Peyer's patch (tissue), 4 donors: ENCODE measurements around the gene GALP. TPM values are rescaled to one million over a fixed set of nuclear protein-coding genes. Genes with fewer than 3 reads are reported as not detected.
"Not testable (repeated sequence)": the region's sequence is repeated elsewhere in the genome, so short reads cannot be mapped to it uniquely, and the experiment has no call there.

ENCODE experiments used
- DNase-seq, 3 donors: peaks; one replicate each; pipeline ENCODE4 v3.0.0-alpha.2; 2017 to 2019
- H3K27ac ChIP-seq, 4 donors: fragments of 200-600 bp; sonication (generic); one replicate each; pipeline ENCODE4 v1.5.1; 2016 to 2019
- H3K27me3 ChIP-seq, 2 donors: fragments of 200-600 bp; sonication (generic); one replicate each; pipeline ENCODE4 v1.5.1; 2019
- H3K36me3 ChIP-seq, 3 donors: fragments of 200-600 bp; sonication (generic); one replicate each; pipeline ENCODE4 v1.5.1; 2016 to 2019
- H3K4me1 ChIP-seq, 4 donors: fragments of 200-600 bp; sonication (generic); one replicate each; pipeline ENCODE4 v1.5.1; 2016 to 2019
- H3K4me3 ChIP-seq, 4 donors: fragments of 200-600 bp; sonication (generic); 1 replicate in 3 of 4; 2 replicates in 1 of 4; pipeline ENCODE4 v1.5.1; 2016 to 2019; ENCODE audit warnings: mild to moderate bottlenecking in 1 of 4
- H3K9me3 ChIP-seq, 4 donors: fragments of 200-600 bp; sonication (generic); one replicate each; pipeline ENCODE4 v1.5.1; 2016 to 2019; ENCODE audit warnings: mild to moderate bottlenecking in 1 of 4
- POLR2A ChIP-seq, 2 donors: fragments of 450-650 bp; IDR thresholded peaks; one replicate each; pipeline ENCODE4 v1.5.1; 2017; ENCODE audit warnings: antibody characterized with exemption in 2 of 2, mild to moderate bottlenecking in 2 of 2, moderate library complexity in 2 of 2
- total RNA-seq, 4 donors: library from RNA; depleted of rRNA; stranded (reverse); fragments of >200 nt; gene quantifications; one replicate each; pipeline ENCODE4 v1.1.0, GENCODE V29; 2016
- TF ChIP-seq, protein P1 (sequence below), 6 experiments: fragments of 450-650 bp in 4 of 6; fragments of 200-600 bp in 2 of 6; sonication (generic) in 1 of 6; IDR thresholded peaks; one replicate each; pipeline ENCODE4 v1.5.1; 2017 to 2019; ENCODE audit warnings: antibody characterized with exemption in 6 of 6, mild to moderate bottlenecking in 3 of 6, moderate library complexity in 1 of 6

GALP gene
- total RNA-seq, 4 donors from 2014 or later = not detected

DNA sequence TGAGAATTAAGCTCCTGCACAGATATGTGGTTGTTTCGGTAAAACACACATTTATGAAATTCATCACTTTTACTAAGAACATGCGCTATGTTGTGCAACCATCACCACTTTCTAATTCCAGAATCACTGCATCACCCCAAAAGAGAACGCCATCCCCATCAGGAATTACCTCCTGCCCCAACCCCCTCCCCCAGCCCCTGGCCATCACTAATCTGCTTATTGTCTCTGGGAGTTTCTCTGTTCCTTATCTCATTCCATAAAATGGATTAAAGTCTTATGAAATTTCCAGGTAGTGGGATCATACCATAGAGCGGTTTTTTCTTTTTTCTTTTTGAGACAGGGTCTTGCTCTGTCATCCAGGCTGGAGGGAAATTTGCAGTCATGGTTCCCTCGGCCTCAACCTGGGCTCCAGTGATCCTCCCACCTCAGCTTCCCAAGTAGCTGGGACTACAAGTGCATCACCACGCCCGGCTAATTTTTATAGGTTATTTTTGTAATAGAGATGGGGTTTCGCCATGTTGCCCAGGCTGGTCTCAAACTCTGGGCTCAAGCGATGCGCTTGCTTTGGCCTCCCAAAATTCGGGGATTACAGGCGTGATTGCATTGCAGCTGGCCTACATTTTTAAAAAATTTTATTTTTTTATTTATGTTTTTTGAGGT lies 18.3 kb downstream of the GALP start:
- Histone ChIP-seq H3K27me3 (no peaks in the 10 kb centered on the region), H3K9me3 (no peaks in the 10 kb centered on the region), H3K4me1 (no peaks in the 10 kb centered on the region), H3K36me3 (no peaks in the 10 kb centered on the region), H3K27ac (no peak overlapping the region), H3K4me3 (no peak overlapping the region)
- TF ChIP-seq, protein P1, sequence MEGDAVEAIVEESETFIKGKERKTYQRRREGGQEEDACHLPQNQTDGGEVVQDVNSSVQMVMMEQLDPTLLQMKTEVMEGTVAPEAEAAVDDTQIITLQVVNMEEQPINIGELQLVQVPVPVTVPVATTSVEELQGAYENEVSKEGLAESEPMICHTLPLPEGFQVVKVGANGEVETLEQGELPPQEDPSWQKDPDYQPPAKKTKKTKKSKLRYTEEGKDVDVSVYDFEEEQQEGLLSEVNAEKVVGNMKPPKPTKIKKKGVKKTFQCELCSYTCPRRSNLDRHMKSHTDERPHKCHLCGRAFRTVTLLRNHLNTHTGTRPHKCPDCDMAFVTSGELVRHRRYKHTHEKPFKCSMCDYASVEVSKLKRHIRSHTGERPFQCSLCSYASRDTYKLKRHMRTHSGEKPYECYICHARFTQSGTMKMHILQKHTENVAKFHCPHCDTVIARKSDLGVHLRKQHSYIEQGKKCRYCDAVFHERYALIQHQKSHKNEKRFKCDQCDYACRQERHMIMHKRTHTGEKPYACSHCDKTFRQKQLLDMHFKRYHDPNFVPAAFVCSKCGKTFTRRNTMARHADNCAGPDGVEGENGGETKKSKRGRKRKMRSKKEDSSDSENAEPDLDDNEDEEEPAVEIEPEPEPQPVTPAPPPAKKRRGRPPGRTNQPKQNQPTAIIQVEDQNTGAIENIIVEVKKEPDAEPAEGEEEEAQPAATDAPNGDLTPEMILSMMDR (IDR thresholded peaks at IDR 0.05) = no peak
- TF ChIP-seq POLR2A (IDR thresholded peaks at IDR 0.05) = no peak
- no peak for DNase-seq

DNA sequence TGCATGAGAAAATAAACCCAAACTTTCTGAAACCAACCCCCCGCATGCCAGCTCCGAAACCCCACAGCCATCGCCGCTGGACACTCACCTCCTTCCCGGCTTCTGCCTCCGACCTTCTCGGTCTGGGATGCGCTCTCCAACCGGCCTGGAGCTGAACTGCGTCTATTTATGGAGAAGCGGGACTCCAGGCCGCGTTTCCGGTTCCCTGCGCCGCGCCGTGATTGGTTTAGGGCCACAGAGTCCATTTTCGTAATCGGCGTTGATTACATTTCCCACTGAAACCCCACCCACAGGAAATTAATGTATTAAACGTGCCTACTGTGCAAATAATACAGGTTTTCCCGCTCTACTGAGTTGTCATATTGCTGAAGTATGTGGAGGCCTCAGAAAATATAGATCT lies 21.8 kb downstream of the GALP start, which contains the start of gene ZSCAN5B:
ZSCAN5B (minus strand) TSS at position 138 of the 400 bp plus-strand sequence. CDS start 4,731 bp downstream, outside the sequence.
- not testable (repeated sequence) for H3K27me3 ChIP-seq, H3K9me3 ChIP-seq

DNA sequence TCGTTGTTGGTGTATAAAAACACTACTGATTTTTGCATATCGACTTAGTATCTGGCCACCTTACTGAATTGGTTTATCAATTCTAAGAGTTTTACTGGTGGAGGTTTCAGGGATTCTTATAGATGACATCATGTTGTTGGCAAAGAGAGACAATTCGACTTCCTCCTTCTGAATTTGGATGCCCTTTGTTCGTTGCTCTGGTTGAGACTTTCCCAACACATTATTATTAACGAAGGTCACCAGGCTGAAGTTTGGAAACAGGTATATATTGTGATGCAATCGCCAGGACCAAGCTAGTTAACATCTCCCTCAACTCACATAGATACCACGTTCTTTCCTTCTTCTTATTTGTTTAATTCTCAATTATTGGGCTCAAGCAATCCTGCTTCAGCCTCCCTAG lies 23.9 kb downstream of the GALP start:
- DNase-seq = no peak
- no peaks in the 10 kb centered on the region for H3K4me1 ChIP-seq
- H3K36me3 ChIP-seq = no peaks in the 10 kb centered on the region
- no peaks in the 10 kb centered on the region for H3K27me3 ChIP-seq
- H3K4me3 ChIP-seq = no peak overlapping the region
- H3K9me3 ChIP-seq = no peaks in the 10 kb centered on the region
- TF ChIP-seq, protein P1 (IDR thresholded peaks at IDR 0.05) = no peak
- TF ChIP-seq POLR2A (IDR thresholded peaks at IDR 0.05) = no peak
- H3K27ac ChIP-seq = no peak overlapping the region

More for the DNA sequence above, 21.8 kb downstream of the GALP start, which contains the start of gene ZSCAN5B:
- not testable (repeated sequence) for H3K36me3 ChIP-seq, H3K27ac ChIP-seq, H3K4me3 ChIP-seq, H3K4me1 ChIP-seq, DNase-seq

- Histone ChIP-seq H3K4me3 (no peak within 1 kb of the TSS), H3K27me3 (no peaks in the 10 kb centered on the region), H3K9me3 (no peaks in the 10 kb centered on the region), H3K4me1 (no peaks in the 10 kb centered on the region), H3K27ac (no peak within 1 kb of the TSS), H3K36me3 (no peaks in the 10 kb centered on the region)
- DNase-seq = no peak
- TF ChIP-seq, protein P1 (IDR thresholded peaks at IDR 0.05) = no peak
- TF ChIP-seq POLR2A (IDR thresholded peaks at IDR 0.05) = no peak
Measured at GRCh38 chr19:56201973-56202372, 26.2 kb downstream of the GALP start, which contains the start of gene ZSCAN5C. Gene ZSCAN5C (plus strand): TSS chr19:56202273. CDS start chr19:56205914, 3,641 bp downstream.

DNA sequence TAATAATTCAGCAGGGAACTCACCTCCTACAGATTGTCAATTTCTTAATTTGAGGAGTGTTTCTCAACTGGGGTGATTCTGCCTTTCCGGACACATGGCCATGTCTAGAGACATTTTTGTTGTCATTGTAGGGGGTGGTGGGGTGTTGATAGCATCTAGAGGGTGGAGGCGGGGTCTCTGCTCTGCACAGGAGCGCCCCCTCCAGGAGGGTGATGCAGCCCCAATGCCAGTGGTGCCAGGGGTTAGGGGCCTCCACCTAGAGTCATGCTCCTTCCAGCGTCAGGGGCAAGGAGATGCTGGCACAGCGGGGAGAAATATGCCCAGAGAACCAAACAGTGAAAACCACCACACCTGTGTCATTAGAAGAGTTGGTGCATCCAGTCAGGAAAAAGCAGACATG lies 31.8 kb downstream of the GALP start:
- H3K9me3 ChIP-seq, H3K27ac ChIP-seq, DNase-seq, H3K4me3 ChIP-seq, H3K27me3 ChIP-seq, H3K4me1 ChIP-seq, H3K36me3 ChIP-seq: not testable (repeated sequence)

- no peak overlapping the region for H3K27ac ChIP-seq
- no peaks in the 10 kb centered on the region for H3K4me1 ChIP-seq
- no peaks in the 10 kb centered on the region for H3K9me3 ChIP-seq
- no peaks in the 10 kb centered on the region for H3K36me3 ChIP-seq
- H3K27me3 ChIP-seq = no peaks in the 10 kb centered on the region
- no peak for DNase-seq
- TF ChIP-seq, protein P1 (IDR thresholded peaks at IDR 0.05) = no peak
- no peak for TF ChIP-seq POLR2A (IDR thresholded peaks at IDR 0.05)
- H3K4me3 ChIP-seq = no peak overlapping the region
Measured at GRCh38 chr19:56209091-56209490, 33.3 kb downstream of the GALP start.

- H3K27ac ChIP-seq, DNase-seq, H3K4me1 ChIP-seq, H3K27me3 ChIP-seq, H3K9me3 ChIP-seq, H3K4me3 ChIP-seq, H3K36me3 ChIP-seq: not testable (repeated sequence)
Measured at GRCh38 chr19:56210036-56210435, 34.2 kb downstream of the GALP start.
